ENCODE data around the gene ITPRIP.
A peak's percentile ranks its signal among the peaks of the same experiment; 100 is the strongest.

ITPRIP gene

GRCh38 chr10:104337985-104338735 lies at the start of gene ITPRIP:
Gene ITPRIP, minus strand, starts transcription at chr10:104338465. Its CDS starts 22,414 bp downstream, at chr10:104316051.
- Histone ChIP-seq H3K36me3 (ENCODE audit: control insufficient read depth in 1 of 2, insufficient read depth in 2 of 2, low read length in 2 of 2) (peaks cover 0 to 18% of the 10 kb centered on the region in 2 donors), H3K4me3 (ENCODE audit: low read depth in 1 of 2, low read length in 2 of 2) (peak within 1 kb of the TSS; percentile 87 to 97), H3K27ac (ENCODE audit: low read length) (peak within 1 kb of the TSS; percentile 96), H3K27me3 (ENCODE audit: low read depth, low read length) (no peaks in the 10 kb centered on the region), H3K9me3 (ENCODE audit: control insufficient read depth in 1 of 2, low read length in 2 of 2) (no peaks in the 10 kb centered on the region), H3K4me1 (ENCODE audit: control insufficient read depth in 1 of 2, insufficient read depth in 2 of 2, low read length in 2 of 2) (peaks cover 14 to 42% of the 10 kb centered on the region in 2 donors)

GRCh38 chr10:104387130-104387888 lies 49.0 kb upstream of the ITPRIP start:
- no peaks in the 10 kb centered on the region for H3K27me3 ChIP-seq (ENCODE audit: low read depth, low read length)
- H3K27ac ChIP-seq (ENCODE audit: low read length) = no peak overlapping the region
- H3K9me3 ChIP-seq (ENCODE audit: control insufficient read depth in 1 of 2, low read length in 2 of 2) = no peaks in the 10 kb centered on the region
- H3K36me3 ChIP-seq (ENCODE audit: control insufficient read depth in 1 of 2, insufficient read depth in 2 of 2, low read length in 2 of 2) = no peaks in the 10 kb centered on the region
- H3K4me1 ChIP-seq (ENCODE audit: control insufficient read depth in 1 of 2, insufficient read depth in 2 of 2, low read length in 2 of 2) = no peaks in the 10 kb centered on the region
- no peak overlapping the region for H3K4me3 ChIP-seq (ENCODE audit: low read depth in 1 of 2, low read length in 2 of 2)

GRCh38 chr10:104380336-104380735 lies 42.1 kb upstream of the ITPRIP start:
- no peak overlapping the region for H3K4me3 ChIP-seq (ENCODE audit: low read depth in 1 of 2, low read length in 2 of 2)
- H3K27me3 ChIP-seq (ENCODE audit: low read depth, low read length) = no peaks in the 10 kb centered on the region
- no peaks in the 10 kb centered on the region for H3K9me3 ChIP-seq (ENCODE audit: control insufficient read depth in 1 of 2, low read length in 2 of 2)
- no peak overlapping the region for H3K27ac ChIP-seq (ENCODE audit: low read length)
- no peaks in the 10 kb centered on the region for H3K4me1 ChIP-seq (ENCODE audit: control insufficient read depth in 1 of 2, insufficient read depth in 2 of 2, low read length in 2 of 2)
- no peaks in the 10 kb centered on the region for H3K36me3 ChIP-seq (ENCODE audit: control insufficient read depth in 1 of 2, insufficient read depth in 2 of 2, low read length in 2 of 2)

- H3K27ac ChIP-seq (ENCODE audit: low read length) = no peak overlapping the region
- H3K27me3 ChIP-seq (ENCODE audit: low read depth, low read length) = no peaks in the 10 kb centered on the region
- H3K4me1 ChIP-seq (ENCODE audit: control insufficient read depth in 1 of 2, insufficient read depth in 2 of 2, low read length in 2 of 2) = no peaks in the 10 kb centered on the region
These were observed 38.6 kb upstream of the ITPRIP start for GRCh38 chr10:104376784-104377300.

GRCh38 chr10:104374591-104374990 lies 36.3 kb upstream of the ITPRIP start:
- H3K9me3 ChIP-seq (ENCODE audit: control insufficient read depth in 1 of 2, low read length in 2 of 2) = no peaks in the 10 kb centered on the region
- no peak overlapping the region for H3K4me3 ChIP-seq (ENCODE audit: low read depth in 1 of 2, low read length in 2 of 2)
- H3K4me1 ChIP-seq (ENCODE audit: control insufficient read depth in 1 of 2, insufficient read depth in 2 of 2, low read length in 2 of 2) = no peaks in the 10 kb centered on the region
- no peak overlapping the region for H3K27ac ChIP-seq (ENCODE audit: low read length)
- H3K36me3 ChIP-seq (ENCODE audit: control insufficient read depth in 1 of 2, insufficient read depth in 2 of 2, low read length in 2 of 2) = no peaks in the 10 kb centered on the region
- no peaks in the 10 kb centered on the region for H3K27me3 ChIP-seq (ENCODE audit: low read depth, low read length)

More at GRCh38 chr10:104376784-104377300, 38.6 kb upstream of the ITPRIP start:
- Histone ChIP-seq H3K36me3 (ENCODE audit: control insufficient read depth in 1 of 2, insufficient read depth in 2 of 2, low read length in 2 of 2) (no peaks in the 10 kb centered on the region), H3K9me3 (ENCODE audit: control insufficient read depth in 1 of 2, low read length in 2 of 2) (no peaks in the 10 kb centered on the region), H3K4me3 (ENCODE audit: low read depth in 1 of 2, low read length in 2 of 2) (no peak overlapping the region)

- H3K27me3 ChIP-seq (ENCODE audit: low read depth, low read length) = no peaks in the 10 kb centered on the region
- H3K27ac ChIP-seq (ENCODE audit: low read length) = no peak overlapping the region
- H3K4me3 ChIP-seq (ENCODE audit: low read depth in 1 of 2, low read length in 2 of 2) = no peak overlapping the region
- H3K9me3 ChIP-seq (ENCODE audit: control insufficient read depth in 1 of 2, low read length in 2 of 2) = no peaks in the 10 kb centered on the region
- no peaks in the 10 kb centered on the region for H3K4me1 ChIP-seq (ENCODE audit: control insufficient read depth in 1 of 2, insufficient read depth in 2 of 2, low read length in 2 of 2)
- H3K36me3 ChIP-seq (ENCODE audit: control insufficient read depth in 1 of 2, insufficient read depth in 2 of 2, low read length in 2 of 2) = no peaks in the 10 kb centered on the region
These were observed 33.5 kb upstream of the ITPRIP start for GRCh38 chr10:104371753-104372152.

- Histone ChIP-seq H3K27me3 (ENCODE audit: low read depth, low read length) (no peaks in the 10 kb centered on the region), H3K4me3 (ENCODE audit: low read depth in 1 of 2, low read length in 2 of 2) (no peak overlapping the region)
These were observed 30.1 kb upstream of the ITPRIP start for GRCh38 chr10:104368381-104368780.

GRCh38 chr10:104367904-104368303 lies 29.6 kb upstream of the ITPRIP start:
- no peaks in the 10 kb centered on the region for H3K27me3 ChIP-seq (ENCODE audit: low read depth, low read length)
- no peaks in the 10 kb centered on the region for H3K36me3 ChIP-seq (ENCODE audit: control insufficient read depth in 1 of 2, insufficient read depth in 2 of 2, low read length in 2 of 2)
- no peak overlapping the region for H3K4me3 ChIP-seq (ENCODE audit: low read depth in 1 of 2, low read length in 2 of 2)

More at GRCh38 chr10:104368381-104368780, 30.1 kb upstream of the ITPRIP start:
- no peak overlapping the region for H3K27ac ChIP-seq (ENCODE audit: low read length)
- H3K4me1 ChIP-seq (ENCODE audit: control insufficient read depth in 1 of 2, insufficient read depth in 2 of 2, low read length in 2 of 2) = no peaks in the 10 kb centered on the region
- H3K9me3 ChIP-seq (ENCODE audit: control insufficient read depth in 1 of 2, low read length in 2 of 2) = no peaks in the 10 kb centered on the region
- H3K36me3 ChIP-seq (ENCODE audit: control insufficient read depth in 1 of 2, insufficient read depth in 2 of 2, low read length in 2 of 2) = no peaks in the 10 kb centered on the region

GRCh38 chr10:104359811-104360210 lies 21.5 kb upstream of the ITPRIP start:
- H3K27me3 ChIP-seq (ENCODE audit: low read depth, low read length) = no peaks in the 10 kb centered on the region
- H3K4me1 ChIP-seq (ENCODE audit: control insufficient read depth in 1 of 2, insufficient read depth in 2 of 2, low read length in 2 of 2) = no peaks in the 10 kb centered on the region
- H3K27ac ChIP-seq (ENCODE audit: low read length) = no peak overlapping the region
- H3K4me3 ChIP-seq (ENCODE audit: low read depth in 1 of 2, low read length in 2 of 2) = no peak overlapping the region
- H3K9me3 ChIP-seq (ENCODE audit: control insufficient read depth in 1 of 2, low read length in 2 of 2) = no peaks in the 10 kb centered on the region
- no peaks in the 10 kb centered on the region for H3K36me3 ChIP-seq (ENCODE audit: control insufficient read depth in 1 of 2, insufficient read depth in 2 of 2, low read length in 2 of 2)

More at GRCh38 chr10:104367904-104368303, 29.6 kb upstream of the ITPRIP start:
- H3K4me1 ChIP-seq (ENCODE audit: control insufficient read depth in 1 of 2, insufficient read depth in 2 of 2, low read length in 2 of 2) = no peaks in the 10 kb centered on the region
- H3K27ac ChIP-seq (ENCODE audit: low read length) = no peak overlapping the region
- H3K9me3 ChIP-seq (ENCODE audit: control insufficient read depth in 1 of 2, low read length in 2 of 2) = no peaks in the 10 kb centered on the region

GRCh38 chr10:104353325-104354048 lies 15.2 kb upstream of the ITPRIP start, which contains the start of gene CFAP58:
Gene CFAP58, plus strand, starts transcription at chr10:104353833. Its CDS starts 65 bp downstream, at chr10:104353898.
- Histone ChIP-seq H3K4me1 (ENCODE audit: control insufficient read depth in 1 of 2, insufficient read depth in 2 of 2, low read length in 2 of 2) (peaks cover 7 to 13% of the 10 kb centered on the region in 2 donors), H3K9me3 (ENCODE audit: control insufficient read depth in 1 of 2, low read length in 2 of 2) (no peaks in the 10 kb centered on the region), H3K27ac (ENCODE audit: low read length) (no peak within 1 kb of the TSS)

GRCh38 chr10:104351919-104352318 lies 13.7 kb upstream of the ITPRIP start:
- Histone ChIP-seq H3K27ac (ENCODE audit: low read length) (peak overlapping the region; percentile 32), H3K36me3 (ENCODE audit: control insufficient read depth in 1 of 2, insufficient read depth in 2 of 2, low read length in 2 of 2) (no peaks in the 10 kb centered on the region), H3K4me1 (ENCODE audit: control insufficient read depth in 1 of 2, insufficient read depth in 2 of 2, low read length in 2 of 2) (peaks cover 7 to 13% of the 10 kb centered on the region in 2 donors), H3K9me3 (ENCODE audit: control insufficient read depth in 1 of 2, low read length in 2 of 2) (no peaks in the 10 kb centered on the region), H3K27me3 (ENCODE audit: low read depth, low read length) (no peaks in the 10 kb centered on the region), H3K4me3 (ENCODE audit: low read depth in 1 of 2, low read length in 2 of 2) (peak overlapping the region in 1 of 2 donors; percentile 5)

More at GRCh38 chr10:104353325-104354048, 15.2 kb upstream of the ITPRIP start, which contains the start of gene CFAP58:
- Histone ChIP-seq H3K27me3 (ENCODE audit: low read depth, low read length) (no peaks in the 10 kb centered on the region), H3K36me3 (ENCODE audit: control insufficient read depth in 1 of 2, insufficient read depth in 2 of 2, low read length in 2 of 2) (no peaks in the 10 kb centered on the region), H3K4me3 (ENCODE audit: low read depth in 1 of 2, low read length in 2 of 2) (peak within 1 kb of the TSS; percentile 63 to 75)
